SKM-1 treated with dmso at 0.1 percent for 144 hours (cell line): ENCODE data around the gene NDUFA11.

ENCODE experiments used
- DNase-seq: peaks from one replicate; lab custom pipeline; 2025; ENCODE audit not compliant: unreplicated experiment; lab: John Stamatoyannopoulos, UW

NDUFA11 gene

DNA sequence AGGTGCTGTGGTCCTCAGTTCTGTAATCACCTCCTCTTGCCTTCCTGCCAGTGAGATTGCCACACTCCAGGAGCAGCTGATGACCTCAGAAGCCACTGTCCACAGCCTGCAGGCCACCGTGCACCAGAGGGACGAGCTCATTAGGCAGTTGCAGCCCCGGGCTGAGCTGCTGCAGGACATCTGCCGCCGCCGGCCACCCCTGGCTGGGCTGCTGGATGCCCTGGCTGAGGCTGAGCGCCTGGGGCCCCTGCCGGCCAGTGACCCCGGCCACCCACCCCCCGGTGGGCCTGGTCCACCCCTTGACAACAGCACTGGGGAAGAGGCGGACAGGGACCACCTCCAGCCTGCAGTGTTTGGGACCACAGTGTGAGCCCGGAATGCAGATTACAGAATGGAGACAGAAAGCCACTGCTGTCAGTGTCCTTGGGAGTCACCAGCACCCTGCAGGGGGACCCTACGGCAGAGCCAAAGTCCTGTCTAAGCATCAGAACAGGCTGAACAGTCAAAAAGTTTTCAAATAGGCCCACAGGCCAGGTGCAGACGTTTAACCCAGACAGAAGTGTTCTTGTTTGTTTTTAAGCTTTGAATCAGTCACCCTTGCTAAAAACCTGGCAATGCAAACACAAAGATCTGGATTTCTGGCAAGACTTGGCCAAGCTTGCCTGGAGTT is 5.3 kb upstream of the NDUFA11 start:
- no peak for DNase-seq

DNA sequence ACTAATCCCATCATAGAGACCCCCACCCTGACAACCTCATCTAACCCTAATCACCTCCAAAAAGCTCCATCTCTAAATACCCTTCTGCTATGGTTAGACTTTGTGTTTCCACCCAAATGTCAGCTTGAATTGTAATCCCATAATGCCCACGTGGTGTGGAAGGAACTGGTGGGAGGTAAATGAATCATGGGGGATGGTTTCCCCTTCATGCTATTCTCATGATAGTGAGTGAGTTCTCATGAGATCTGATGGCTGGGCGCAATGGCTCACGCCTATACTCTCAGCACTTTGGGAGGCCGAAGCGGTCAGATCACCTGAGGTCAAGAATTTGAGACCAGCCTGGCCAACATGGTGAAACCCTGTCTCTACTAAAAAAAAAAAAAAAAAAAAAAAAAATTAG is 3.7 kb upstream of the NDUFA11 start:
- DNase-seq = no peak

DNA sequence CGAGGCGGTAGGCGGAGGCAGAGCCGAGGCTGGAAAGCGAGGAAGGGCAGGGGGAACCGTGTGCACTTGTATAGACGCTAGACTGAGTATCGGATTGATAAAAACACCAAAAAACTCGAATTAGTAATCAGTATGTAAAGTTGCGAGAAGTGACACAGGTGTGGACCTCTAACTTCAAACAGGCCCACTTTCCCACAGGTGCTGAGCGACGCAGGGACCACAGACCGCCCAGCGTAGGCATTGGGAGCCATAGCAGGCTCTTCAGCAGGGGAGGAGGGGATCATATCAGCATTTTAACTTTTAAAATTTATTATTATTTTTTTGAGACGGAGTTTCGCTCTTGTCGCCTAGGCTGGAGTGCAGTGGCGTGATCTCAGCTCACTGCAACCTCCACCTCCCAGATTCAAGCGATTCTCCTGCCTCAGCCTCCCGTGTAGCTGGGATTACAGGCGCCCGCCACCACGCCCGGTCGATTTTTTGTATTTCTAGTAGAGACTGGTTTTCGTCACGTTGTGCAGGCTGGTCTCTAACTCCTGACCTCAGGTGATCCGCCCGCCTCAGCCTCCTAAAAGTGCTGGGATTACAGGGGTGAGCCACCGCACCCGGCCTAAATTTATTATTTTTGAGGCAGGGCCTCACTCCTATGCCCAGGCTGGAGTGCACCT is 1.7 kb upstream of the NDUFA11 start:
- no peak for DNase-seq

DNA sequence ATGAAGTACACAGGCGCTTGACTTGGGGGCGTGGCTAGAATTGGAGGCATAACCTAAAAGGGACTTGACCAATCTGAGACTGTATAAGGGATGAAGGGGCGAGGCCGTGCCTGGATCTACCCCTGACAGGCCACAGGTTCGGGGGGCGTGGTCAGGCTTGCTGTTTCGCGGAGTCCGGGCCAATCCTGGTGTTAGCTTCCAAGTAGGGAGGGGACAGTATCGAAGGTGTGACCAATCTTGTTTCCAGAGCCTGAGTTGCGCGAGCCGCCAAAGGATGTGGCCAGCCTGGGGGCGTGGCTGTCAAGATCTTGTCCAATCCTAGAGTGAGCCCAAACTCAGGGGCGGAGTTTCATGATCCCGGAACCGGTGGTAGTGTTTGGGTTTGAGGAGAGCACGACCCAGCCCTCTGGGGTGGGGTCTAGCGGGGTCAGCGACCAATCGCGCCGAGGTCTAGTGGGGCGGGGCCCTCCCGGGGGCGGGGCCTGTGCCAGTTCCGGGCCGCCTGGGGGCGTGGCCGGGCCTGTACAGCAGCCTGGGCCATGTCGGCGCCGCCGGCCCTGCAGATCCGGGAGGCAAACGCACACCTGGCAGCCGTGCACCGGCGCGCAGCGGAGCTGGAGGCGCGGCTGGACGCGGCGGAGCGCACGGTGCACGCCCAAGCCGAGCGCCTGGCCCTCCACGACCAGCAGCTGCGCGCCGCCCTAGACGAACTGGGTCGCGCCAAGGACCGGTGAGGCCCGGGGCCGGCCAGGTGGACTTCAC is 943 bp upstream of the NDUFA11 start, which contains the start of gene VMAC:
TSS of gene VMAC (plus strand) at position 521 of the 762 bp plus-strand sequence. CDS start at position 540, 19 bp downstream.
- peak; percentile 100 for DNase-seq

DNA sequence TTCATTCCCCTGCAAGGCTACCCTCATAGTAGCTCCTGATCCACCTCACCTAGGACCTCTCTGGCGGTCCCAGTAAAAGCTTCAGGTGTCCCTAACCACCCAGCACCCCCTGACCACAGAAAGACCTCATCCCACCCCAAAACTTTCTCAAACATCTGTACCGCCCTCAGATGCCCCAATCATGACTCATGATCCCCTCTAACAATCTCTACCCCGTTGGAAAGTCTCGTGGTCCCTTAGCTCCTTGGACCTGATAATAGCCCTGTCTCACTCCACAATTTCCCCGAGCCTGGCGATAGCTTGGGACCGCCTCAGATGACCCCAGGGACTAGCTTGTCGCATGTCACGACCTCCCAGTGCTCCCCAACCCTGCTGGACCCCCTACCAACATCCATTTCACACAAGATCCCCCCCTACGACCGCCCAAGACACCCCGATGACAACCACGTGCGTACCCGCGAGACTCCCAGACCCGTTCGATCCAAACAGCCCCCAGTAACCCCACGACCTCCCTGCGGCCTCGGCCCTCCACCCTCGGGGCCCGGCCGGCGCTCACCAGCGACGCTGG is 450 bp downstream of the NDUFA11 start:
- DNase-seq = no peak

DNA sequence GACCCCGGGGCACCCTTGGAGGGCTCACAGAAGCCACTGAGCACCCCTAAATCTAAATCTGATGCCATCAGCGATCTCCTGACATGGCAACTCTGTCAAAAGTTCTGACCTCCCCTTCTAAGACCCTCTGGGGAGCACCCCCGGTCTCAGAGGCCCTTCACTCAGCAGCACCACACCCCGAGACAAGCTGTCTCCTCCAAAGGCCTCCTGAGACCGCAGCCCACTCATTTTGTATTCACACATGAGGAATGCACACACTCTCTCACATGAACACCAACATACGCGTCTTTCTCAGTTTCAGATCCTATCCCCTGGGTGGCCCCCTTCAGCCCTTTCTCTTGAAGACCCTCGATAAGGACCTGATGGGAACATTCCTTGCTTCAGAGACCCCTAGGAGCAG is 2.6 kb downstream of the NDUFA11 start:
- no peak for DNase-seq

DNA sequence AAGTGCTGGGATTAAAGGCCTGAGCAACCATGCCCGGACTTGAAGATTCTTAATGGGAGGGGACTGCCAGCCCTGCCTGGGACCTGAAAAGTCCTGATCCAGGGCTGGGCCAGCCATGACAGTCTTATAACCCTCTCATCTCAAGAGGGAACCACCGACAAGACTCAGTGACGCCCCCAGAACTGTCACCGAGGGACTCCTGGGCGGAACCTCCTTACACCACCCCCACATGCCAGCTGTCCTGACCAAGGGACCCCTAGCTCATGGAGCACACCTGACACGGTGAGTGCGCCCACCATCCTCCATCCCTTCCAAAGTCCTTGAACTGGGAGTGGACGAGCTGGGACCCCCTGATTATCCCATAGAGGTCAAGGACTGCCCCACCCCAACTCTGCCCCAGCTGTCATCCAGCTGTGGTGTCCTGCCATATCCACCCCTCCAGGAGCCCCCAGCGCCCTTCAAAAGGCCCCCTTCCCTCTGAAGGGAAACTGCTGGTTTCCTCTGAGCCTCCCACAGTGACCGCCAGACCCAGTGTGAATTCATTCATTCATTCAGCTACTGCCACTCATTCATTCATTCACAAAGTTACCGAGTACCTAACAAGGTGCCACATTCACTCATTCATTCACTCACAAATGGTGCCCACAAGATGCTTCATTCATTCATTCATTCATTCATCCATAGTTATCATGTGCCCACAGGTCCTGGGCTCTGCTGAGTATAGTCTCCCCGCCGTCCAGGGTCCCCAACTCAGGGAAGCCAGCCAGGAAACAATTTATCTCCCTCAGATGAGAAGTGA is 3.7 kb downstream of the NDUFA11 start:
- no peak for DNase-seq

DNA sequence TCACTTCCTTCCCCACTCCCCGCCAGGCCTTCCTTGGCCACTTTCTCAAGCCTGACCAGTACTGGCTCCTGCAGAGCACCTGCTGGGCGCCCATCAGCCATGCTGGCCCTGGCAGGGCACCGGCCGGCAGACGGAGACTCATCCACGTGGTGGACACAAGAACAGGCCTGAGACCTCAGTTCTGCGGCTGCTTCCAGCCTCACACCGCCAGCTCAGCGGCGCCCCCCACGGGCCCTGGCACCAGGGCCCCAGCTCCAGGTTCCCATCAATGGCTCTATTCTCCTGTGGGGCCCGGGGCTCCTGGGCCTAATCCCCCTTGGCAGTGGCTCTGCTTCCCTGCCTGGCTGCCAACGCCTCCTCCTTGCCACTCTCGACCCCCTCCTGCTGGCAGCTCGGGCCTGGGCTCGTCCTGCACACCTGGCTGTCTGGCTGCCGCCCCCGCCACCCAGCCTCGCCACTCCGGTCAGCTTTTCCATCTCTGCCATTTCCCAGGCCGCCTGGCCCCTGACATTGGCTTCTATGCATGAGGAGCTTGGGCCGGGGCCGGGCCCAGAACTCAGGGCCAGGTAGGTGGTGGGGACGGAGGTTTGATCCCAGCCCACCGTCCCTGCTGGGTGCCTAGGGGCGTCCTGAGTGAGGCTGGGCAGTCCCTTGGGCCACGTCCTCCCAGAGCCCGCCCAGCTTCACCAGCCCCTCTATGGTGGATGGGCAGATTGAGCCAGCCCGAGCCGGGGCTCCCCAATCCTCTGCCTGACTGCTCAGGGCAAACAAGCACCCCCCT is 6.2 kb downstream of the NDUFA11 start:
- no peak for DNase-seq

DNA sequence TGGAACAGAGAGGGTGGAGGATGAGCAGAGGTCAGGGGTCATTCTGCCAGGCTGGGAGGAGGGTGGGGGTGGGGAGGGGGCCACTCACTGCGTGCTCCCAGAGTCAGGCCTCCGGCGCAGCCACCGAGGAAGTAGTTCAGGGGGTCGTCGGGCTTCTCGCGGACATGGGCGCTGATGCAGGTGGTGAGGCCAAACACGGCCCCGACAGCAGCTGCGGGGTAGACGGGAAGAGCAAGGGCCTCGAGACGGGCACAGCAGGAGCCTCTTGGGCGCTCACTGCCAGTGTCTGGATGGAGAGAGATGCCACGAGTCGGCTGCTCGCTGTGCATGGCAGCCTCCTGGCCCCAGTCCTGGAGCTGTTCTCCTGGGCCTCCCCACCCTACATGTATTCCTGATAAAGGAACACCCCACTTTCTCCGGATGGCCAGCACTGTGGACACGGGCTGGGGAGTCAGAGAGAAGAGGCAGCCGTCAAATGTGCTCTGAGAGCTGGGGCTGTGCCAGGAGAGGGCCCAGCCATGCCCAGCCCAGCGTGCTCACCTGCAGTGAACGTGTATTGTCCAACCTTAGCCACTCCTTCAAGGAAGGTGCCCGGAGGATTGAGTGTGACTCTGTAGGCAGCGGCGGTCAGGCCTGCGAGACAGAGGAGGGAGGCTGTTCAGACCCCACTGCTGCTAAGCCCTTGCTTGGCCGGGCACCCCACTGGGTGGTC is 7.1 kb downstream of the NDUFA11 start:
- DNase-seq = no peak

DNA sequence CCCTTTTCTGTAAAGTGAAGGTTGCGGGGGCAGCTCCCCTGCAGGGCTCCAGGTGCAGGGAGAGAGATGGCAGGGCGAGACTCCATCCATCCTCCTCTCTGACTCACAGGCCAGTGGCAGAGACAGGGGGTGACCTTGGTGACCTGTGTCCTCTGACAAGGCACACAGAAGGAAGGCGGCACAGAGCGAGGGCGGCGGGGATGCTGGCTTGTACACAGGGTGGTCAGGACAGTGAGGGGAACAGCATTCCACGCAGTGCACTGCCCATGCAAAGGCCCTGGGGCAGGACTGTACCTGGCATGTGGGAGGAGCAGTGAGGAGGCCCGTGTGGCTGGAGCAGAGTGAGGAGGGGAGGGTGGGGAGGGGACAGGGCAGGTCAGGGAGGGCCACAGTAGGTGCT is 7.7 kb downstream of the NDUFA11 start:
- DNase-seq = no peak

DNA sequence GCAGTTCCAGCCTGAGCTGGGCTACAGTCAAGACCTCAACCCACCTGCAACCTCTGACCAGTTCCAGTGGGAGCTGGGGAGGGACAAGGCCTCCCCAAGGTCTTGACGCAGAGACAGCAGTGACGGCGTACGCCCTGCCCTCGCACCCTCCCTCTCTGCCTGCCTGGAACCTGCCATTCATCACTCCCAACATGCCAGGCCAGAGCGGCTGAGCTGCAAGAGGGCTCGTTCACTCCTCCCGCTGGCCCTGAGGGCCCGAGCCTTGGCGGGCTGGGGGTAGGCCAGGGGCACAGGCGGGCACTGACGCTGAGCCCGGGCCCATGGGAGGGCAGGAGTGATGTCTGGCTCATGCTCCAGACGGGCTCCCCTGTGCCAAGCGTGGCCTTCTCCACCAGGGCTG is 8.2 kb downstream of the NDUFA11 start:
- no peak for DNase-seq

DNA sequence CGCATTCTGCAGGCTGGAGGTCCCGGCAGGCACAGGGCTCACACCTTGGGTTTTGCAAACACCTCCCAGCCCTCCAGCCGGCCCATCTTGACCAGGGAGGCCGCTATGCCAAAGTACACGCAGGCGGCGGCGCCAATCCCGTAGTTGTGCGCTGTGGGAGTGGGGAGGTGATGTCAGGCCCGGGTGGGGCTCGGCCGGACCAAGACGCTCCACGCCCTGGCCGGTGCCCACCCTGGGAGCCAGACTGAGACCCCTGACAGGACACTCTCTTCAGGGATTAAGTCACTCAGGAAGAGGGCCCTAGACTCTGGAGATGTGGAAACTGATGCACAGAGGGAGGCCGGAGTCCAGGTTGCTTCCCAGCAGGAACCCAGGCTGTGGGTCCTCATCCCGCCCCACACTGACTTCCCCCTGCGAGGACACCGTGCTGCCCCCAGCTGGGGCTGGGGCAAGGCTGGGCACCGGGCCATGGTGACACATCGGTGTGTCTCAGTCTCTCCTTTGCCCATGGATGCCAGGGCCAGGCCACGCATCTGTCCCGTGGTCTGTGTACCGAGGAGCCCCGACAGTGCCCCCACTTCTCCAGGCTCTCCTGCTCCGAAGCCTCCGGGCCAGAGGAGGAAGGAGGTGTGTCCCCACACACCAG is 8.8 kb downstream of the NDUFA11 start:
- no peak for DNase-seq

DNA sequence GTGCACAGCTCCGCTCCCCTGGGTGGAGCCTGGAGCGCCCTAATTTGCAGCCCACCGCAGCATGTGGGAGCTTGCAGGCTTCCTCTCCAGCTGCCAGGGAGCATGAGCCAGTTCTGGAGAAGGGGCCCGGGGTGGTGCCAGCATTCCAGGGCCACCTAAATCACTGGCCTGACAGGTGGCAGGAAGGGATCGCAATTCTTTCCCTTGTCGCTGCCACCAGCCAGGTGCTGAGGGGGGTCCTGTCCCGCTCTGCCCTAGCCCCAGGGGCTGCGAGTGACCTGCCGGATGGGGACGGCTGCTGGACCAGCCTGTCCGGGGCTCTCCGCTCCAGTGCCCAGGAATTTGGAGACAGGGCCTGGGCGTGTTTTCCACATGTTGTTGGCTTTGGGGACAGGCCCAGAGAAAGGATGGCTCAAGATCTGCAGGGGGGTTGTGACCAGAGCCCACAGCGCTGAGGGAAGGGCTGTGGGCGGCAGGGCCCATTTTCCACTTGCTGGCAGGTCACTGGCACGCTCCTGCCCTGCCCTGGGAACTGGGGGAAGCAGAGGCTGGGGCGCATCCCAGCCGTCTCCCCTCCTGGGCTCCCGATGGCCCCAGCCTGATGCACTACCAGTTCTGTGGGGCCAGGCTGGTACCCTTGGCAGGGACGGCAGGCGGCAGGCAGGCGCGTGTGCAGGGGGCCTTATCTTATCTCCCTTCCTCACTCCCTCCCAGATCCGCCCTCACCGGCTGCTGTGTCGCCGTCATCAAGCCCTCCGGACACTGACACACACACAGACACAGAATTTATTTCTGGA is 9.5 kb downstream of the NDUFA11 start:
- DNase-seq = no peak

DNA sequence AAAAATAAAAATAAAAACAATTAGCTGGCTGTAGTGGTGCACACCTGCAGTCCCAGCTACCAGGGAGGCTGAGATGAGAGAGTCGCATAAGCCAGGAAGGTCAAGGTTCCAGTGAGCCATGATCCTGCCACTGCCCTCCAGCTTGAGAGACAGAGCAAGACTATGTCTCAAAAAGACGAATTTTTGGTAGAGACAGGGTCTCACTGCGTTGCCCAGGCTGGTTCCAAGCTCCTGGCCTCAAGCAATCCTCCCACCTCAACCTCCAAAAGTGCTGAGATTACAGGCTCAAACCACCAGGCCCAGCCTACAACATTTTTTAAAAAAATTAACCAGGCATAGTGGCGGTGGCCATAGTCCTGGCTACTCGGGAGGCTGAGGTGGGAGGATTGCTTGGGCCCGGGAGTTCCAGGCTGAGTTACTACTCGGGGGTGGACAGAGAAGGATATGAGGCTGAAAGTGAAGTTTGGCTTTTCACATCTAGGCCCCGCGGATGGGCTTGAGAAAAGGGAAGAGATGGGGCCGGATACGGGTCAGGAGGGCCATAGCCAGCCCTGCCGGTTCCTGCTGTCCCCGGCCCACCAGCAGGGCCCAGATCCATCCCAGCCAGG is 10.2 kb downstream of the NDUFA11 start:
- no peak for DNase-seq

DNA sequence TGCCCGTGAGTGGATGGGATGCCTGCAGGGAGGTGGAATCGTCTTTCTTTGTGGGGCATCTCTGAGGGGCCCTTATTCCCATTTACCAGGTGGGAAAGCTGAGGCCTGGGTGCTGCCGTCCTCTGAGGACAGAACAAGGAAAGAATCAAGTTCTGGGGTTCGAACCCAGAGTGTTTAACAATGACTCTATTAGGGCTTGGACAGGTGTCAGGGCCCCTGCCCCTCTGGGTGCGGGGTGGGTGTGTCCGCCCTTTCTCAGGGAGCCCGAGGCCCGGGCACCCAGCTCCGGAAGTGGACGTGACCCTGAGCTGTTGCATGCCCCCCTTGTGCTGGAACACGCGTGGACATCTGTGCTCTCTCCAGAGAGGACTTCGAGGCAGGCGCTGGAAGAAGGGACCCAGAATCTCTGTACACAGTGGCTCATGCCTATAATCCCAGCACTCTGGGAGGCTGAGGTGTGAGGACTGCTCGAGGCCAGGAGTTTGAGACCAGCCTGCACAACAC is 10.8 kb downstream of the NDUFA11 start:
- no peak for DNase-seq

DNA sequence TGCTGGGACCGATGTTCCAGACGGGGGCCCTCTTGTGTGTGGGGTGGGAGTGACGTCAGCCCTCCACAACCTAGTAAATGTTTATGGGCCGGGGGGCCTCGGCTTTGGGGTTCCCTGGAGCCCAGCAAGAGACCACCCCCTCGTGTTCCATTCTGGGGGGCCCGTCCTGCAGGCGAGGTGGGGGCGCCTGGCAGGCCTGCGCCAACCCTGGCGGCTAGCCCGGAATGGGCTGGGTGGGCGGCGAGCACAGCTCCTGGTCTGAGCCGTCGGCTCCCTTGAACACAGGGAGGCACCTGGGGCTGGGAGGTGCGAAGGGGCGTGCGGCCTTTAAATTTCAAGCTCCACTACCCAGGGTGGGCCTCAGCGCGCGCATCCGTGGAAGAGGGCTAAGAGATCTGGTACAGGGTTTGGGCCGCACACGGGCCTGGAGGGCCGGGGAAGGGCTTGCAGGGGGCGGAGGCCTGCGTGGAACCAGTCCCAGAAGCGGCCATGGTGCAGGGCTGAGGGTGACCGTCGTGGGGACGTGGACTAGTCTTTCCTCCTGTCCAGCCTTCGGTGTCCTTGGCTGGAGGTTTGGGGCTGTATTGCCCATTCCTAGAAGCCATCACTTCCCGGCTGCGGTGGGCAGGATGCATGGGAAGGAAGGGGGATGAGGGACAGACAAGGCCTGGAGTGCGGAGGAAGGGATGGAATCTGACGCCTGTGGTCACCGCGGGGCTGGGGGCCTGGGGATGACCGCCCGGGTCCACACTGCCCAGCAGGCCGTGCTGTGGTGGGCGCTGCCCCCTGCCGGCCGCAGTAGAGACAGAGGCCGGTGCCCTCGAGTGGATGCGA is 11.4 kb downstream of the NDUFA11 start:
- DNase-seq = no peak

DNA sequence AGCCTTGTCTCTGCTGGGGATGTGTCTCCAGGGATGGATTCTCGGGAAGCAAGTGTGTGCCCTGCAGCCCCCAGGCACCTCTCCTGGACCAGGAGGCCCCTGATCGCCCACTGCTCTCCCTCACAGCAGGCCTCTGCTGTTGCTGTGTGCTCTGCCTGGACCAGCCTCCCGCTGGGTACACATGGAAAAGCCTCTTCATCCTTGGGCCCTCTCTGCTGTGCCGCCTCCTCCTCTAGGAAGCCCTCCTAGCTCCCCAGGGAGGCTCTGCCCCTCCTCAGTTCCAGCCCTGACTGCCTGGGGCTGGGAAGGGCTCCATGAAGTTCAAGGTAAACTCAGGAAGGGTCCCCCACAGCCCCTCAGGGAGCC is 12.0 kb downstream of the NDUFA11 start:
- DNase-seq = no peak
